Right forelimb (tissue), 1 donor: Measurements from ENCODE around the gene LMAN1L.

Experiments used
- DNase-seq: peaks from one replicate; pipeline ENCODE4 v3.0.0-alpha.2; 2018

Gene LMAN1L

DNA sequence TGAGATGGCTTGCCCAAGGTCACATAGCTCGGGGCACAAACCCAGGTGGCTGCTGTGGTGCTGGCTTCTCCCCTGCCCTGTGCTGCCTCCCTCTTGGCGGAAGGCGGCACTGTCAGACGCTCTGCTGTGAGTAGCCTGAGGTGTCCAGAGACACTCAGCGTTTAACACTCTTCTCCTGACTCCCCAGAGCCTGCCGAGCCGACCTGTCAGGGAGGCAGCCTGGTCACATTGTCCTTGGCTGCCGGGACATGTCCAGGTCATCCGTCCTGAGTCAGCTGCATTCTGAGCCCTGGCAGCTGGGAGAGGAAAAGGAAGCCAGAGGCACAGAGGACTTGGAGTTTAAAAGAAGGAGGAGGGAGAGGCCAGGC, 4.7 kb downstream of the LMAN1L start:
- DNase-seq = no peak

DNA sequence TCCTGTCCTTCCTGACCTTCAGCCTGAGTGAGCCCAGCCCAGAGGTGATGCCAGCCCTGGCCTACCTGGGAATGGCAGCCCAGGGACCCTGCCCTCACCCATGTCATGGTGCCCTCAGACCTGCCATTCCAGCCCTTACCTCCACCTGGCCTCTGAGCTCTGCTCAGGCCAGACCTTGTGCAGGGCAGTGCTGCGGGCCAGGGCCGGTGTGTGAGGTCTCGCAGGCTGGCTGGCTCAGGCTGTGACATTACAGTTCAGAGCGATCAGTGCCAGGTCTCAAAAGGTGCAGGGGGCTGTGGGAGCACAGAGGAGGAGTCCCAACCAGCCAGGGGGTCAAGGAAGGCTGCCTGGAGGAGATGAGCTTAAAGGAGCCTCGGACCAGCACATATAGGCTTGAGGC, 7.4 kb downstream of the LMAN1L start:
- DNase-seq = no peak

DNA sequence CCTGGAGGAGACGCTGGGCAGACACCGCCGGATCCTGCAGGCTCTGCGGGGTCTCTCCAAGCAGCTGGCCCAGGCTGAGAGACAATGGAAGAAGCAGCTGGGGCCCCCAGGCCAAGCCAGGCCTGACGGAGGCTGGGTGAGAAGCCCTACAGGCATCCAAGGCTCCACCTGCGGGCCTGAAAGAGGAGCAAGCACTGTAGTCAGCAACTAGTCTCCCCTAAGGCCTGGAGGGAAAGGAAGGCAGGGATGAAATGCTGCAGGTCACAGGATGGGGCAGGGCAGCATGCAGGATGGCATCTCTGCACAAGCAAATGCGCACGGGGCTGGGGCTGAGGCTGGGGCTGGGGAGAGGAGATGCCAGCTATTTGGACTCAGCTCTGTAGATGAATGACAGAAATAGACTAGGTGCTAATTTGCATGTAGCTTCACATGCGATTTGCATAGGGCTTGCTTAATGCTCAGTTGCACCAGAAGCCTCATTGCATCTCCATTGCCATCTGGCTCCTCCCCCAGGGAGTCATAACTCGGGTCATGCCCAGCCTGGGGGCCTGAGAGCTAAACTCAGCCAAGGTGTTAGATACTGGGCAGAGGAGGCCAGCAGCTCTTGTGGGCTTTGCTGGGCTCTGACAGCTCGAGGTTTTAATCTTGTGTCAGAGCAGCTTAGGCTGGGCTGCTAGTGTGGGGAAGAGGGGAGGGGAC, 8.6 kb downstream of the LMAN1L start:
- no peak for DNase-seq

DNA sequence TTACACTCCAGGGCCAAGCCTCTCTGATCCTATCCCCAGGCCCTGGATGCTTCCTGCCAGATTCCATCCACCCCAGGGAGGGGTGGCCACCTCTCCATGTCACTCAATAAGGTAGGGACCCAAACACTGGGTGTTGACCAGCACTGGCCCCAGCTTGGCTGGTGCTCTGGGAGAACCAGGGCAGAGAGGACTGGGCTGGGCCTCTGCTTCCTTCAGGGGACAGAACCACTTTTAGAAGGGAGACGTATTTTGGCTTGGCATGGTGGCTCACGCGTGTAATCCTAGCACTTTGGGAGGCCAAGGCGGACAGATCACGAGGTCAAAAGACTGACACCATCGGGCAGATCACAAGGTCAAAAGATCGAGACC, 9.1 kb downstream of the LMAN1L start:
- no peak for DNase-seq

- DNase-seq = no peak
Measured at GRCh38 chr15:74822233-74822632, 9.6 kb downstream of the LMAN1L start.

DNA sequence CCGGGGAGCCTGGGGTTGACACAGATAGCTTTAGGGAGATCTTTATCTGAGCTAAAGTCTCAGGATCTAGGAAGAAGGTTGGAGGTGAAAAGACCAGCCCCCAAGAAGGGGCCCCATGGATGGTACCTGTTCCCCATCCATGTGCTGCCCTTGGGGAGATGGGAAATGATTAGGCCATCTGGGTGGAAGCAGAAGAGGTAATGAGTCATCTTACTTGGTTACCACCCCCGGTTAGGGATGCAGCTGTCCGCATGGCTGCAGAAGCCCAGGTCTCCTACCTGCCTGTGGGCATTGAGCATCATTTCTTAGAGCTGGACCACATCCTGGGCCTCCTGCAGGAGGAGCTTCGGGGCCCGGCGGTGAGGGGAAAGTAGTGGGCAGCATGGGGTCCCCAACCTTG, 10.7 kb downstream of the LMAN1L start:
- no peak for DNase-seq

- no peak for DNase-seq
Measured at GRCh38 chr15:74824976-74825375, 12.3 kb downstream of the LMAN1L start.

DNA sequence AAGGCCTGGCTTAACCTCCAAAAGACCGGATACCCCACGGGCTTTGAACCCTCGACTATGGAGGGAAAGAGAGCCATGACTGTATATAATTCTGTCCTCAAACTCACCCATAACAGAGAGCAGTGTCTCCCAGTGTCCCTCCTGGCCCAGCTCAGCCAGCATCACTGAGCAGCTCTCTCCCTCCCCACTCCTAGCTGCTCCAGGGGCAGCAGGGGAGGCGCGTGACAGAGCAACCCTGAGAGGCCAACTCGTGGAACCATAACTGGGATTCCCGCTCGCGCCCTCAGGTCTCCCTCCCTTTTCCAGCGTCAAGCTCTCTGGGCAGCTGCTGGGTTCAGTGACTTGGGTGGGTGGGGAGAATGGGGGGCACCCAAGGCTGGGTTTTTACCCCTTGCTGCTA, 13.2 kb downstream of the LMAN1L start:
- DNase-seq = no peak

DNA sequence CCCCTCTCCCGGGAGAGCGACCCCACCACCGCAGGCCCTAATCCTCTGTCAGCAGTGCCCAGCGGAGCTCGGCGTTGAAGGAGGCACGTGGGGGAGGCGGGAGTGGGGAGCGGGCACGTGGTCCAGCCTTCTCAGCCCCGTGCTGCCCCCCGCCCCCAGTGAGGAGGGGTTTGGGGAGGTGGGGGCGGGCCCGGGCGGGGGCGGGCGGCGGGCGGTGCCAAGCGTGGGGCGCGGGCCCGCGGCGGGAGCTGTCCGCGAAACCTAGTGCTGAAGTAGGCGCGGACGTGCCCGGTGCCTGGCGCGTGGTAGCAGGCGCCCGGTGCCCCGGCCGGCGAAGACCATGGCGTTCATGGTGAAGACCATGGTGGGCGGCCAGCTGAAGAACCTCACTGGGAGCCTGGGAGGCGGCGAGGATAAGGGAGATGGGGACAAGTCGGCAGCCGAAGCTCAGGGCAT, 13.8 kb downstream of the LMAN1L start, which contains the start of gene CPLX3:
TSS of gene CPLX3 (plus strand) at position 264 of the 456 bp plus-strand sequence. CDS start at position 341, 77 bp downstream.
- DNase-seq = peak; percentile 73

DNA sequence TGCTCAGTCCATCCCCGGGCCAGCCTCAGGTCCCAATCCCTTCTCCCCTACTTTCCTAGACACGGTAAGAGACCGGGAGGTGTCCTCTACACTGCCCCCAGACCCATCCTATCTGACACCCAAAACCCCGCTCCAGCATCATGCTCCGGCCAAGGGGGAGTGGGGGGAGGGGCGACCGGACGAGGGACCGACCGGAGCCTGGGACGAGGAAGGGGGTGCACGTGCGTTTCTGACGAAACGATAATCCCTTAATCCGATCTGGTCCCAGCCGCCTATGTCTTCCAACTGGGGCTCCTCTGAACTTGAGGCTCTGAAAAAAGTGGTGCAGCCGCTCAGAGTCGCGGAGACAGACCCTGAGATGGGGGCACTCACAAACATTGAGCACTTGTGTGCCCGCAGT, 14.3 kb downstream of the LMAN1L start:
- DNase-seq = no peak

DNA sequence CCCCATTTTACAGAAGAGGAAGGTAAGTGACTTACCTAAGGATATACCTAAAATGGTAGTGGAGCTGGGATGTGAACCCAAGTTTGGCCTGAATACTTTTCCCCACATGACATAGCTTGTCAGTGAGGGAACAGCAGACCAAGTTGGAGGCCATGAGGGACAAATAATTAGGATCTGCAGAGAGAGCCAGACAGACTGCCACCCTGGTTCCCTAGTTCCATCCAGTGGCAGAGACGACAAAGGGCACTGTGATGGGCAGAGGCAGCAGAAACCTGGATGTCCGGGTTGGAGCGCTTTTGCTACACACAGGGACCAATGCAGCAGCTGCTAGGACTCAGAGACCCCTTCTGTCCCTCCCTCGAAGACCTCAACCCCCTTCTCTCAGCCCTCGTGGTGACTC, 15.0 kb downstream of the LMAN1L start:
- no peak for DNase-seq

DNA sequence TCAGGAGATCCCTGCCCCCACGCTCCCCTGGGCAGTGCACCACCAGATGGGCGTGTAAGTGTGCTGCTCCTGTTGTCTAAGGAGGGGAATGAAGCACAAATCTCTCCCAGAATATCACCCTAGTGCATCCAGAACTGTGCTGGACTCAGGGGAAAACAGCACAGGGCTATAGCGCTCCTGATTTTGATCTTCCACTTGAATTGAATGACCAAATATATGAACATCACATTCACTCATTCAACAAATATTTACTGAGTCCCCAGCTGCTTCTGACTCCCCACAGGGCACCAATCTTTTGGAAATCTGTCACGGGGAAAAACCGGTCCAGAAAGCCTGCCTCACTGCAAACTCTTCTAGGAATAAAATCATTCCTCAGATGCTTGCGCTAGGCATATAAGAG, 16.2 kb downstream of the LMAN1L start:
- no peak for DNase-seq

- DNase-seq = no peak
Measured at GRCh38 chr15:74829486-74829885, 16.9 kb downstream of the LMAN1L start.

DNA sequence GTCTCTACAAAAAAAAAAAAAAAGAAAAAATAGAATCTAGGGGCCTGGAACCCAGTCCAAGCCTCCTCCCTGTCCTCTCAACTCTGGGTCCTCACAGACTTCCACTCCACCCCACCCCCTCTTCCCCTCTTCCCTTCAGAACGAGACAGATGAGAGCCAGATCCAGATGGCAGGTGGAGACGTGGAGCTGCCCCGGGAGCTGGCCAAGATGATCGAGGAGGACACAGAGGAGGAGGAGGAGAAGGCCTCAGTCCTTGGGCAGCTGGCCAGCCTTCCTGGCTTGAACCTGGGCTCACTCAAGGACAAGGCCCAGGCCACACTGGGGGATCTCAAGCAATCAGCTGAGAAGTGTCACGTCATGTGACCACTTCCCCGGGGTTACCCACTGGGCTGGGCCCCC, 17.4 kb downstream of the LMAN1L start:
- no peak for DNase-seq

GRCh38 chr15:74830868-74831267, 18.2 kb downstream of the LMAN1L start:
- DNase-seq = no peak

DNA sequence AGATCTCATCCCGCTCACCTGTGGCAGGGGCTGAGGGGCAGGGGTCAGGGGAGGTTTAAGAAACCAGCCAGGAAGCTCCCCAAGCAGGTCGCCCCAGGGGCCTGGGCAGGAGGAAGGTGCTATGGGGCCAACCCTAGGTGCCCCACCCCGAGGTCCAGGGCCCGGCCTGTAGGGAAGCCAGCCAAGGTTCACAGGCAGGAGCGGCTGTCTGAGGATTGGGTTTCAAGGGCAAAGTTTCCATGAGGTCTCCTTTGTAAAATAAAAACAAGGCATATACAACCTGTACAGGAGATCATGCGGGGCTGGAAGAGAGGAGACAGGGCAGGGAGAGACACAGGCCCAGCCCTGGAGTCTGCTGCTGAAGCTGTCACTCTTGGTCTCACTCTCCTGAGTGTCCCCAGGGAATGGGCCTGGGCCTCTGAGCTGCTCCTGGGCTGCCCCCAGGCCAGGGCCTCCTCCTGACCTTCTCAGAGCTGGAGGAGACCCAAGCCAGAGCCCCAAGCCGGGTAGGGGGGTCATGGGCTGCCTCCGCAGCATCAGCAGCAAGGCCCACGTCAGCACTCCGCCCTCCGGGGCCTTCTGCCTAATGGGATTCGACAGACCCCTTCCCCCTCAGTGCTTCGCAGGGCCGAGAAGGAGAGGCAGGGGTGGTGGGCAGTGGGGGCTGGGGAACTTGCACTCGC, 19.3 kb downstream of the LMAN1L start:
- DNase-seq = no peak

- DNase-seq = no peak
Measured at GRCh38 chr15:74832826-74833225, 20.2 kb downstream of the LMAN1L start.

DNA sequence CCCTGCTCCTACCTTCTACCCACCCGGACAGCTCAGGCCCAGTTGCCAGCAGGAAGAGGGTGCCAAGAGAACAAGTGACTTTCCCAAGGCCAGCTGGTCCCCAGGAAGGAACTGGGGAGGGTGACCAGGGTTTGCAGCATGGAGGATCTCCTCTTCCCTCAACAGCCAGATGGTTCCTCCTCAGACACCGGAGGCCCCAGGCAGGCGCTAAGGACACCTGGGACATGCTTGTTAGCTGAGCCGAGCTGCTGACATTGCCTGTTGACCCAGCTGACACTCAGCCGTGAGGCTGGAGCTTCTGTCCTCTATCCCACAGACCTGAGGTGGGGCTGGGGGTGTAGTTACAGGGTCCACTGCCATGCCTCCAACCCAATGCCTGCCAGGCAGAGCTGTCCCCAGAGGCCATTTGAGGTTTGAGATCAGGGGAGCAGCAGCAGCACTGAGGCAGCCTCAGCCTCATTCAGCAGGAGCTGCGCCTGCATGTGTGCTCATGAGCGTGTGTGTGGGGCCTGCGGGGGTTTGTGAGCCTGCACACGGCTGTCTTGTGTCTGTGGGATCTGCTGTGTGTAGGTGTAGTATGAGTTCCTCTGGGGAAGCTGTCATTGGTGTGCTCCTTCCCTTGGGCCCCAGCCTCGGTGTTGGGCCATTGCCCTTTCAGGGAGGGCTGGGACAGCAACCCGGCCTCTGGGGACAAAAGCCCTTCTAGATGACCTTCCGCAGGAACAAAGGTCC, 20.9 kb downstream of the LMAN1L start:
- no peak for DNase-seq

GRCh38 chr15:74835312-74835823, 22.7 kb downstream of the LMAN1L start:
- DNase-seq = no peak

- DNase-seq = no peak
Measured at GRCh38 chr15:74836846-74837245, 24.2 kb downstream of the LMAN1L start.

GRCh38 chr15:74837482-74838136, 25.0 kb downstream of the LMAN1L start:
- no peak for DNase-seq

DNA sequence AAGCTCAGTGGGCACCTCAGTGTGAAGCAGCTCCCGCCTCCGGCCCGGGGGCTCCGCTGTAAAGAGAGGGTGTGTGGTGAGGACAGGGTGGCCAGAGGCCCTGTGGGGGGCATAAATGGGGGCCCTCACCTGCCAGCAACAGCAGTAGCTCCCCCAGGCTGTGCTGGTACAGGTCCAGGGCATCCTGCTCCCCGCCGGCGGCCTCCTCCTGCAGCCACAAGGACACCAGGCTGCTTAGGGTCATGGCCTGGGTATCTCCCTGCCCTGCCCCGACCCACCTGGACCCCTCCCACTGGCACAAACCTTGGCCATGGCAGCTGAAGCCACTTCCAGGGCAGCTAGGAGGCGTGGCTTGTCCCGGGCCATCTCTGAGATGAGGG, 25.5 kb downstream of the LMAN1L start:
- DNase-seq = no peak
